DND-41 (cell line): ENCODE results near the gene CYP21A2.
"Not testable (repeated sequence)": the region's sequence is repeated elsewhere in the genome, so short reads cannot be mapped to it uniquely, and the experiment has no call there.

Experiments used
- ATAC-seq: fragments of 200-7000 bp; cut with Tn5 transposase; 3 replicates; pipeline ENCODE4 v1.9.1; 2021; ENCODE audit warnings: low read depth; ENCODE audit not compliant: insufficient read depth
- DNase-seq: peaks from one replicate; pipeline ENCODE4 v3.0.0-alpha.2; 2020
- H2AFZ ChIP-seq: 2 replicates; pipeline ENCODE4 v1.6.0; 2012; ENCODE audit warnings: low read depth, low read length
- H3K27ac ChIP-seq: 2 replicates; pipeline ENCODE4 v1.5.1; 2012; ENCODE audit warnings: low read length, inconsistent platforms
- H3K27me3 ChIP-seq: fragments of 200-600 bp; sonication (generic); 2 replicates; pipeline ENCODE4 v1.6.0; 2012; ENCODE audit warnings: low read length, mild to moderate bottlenecking, inconsistent platforms; ENCODE audit not compliant: insufficient read depth, poor library complexity
- H3K36me3 ChIP-seq: 2 replicates; pipeline ENCODE4 v1.5.1; 2012; ENCODE audit warnings: low read length, inconsistent platforms; ENCODE audit not compliant: insufficient read depth
- H3K4me1 ChIP-seq: 2 replicates; pipeline ENCODE4 v1.5.1; 2012; ENCODE audit warnings: mild to moderate bottlenecking, low read length; ENCODE audit not compliant: insufficient read depth
- H3K4me2 ChIP-seq: 2 replicates; pipeline ENCODE4 v1.6.0; 2012; ENCODE audit warnings: mild to moderate bottlenecking, moderate library complexity, low read length, inconsistent platforms; ENCODE audit not compliant: insufficient read depth
- H3K4me3 ChIP-seq, 2 experiments: fragments of 200-600 bp in 1 of 2; shearing (Covaris generic) in 1 of 2; 2 replicates each; pipeline ENCODE4 v1.5.1; 2012 to 2016; ENCODE audit warnings: inconsistent platforms in 2 of 2, low read length in 2 of 2, mild to moderate bottlenecking in 2 of 2, low read depth in 1 of 2, moderate library complexity in 1 of 2
- H3K79me2 ChIP-seq: 2 replicates; pipeline ENCODE4 v1.6.0; 2012; ENCODE audit warnings: low read length, inconsistent platforms; ENCODE audit not compliant: insufficient read depth
- H3K9ac ChIP-seq: 2 replicates; pipeline ENCODE4 v1.6.0; 2012; ENCODE audit warnings: low read depth, mild to moderate bottlenecking, inconsistent platforms, low read length, moderate library complexity
- H3K9me3 ChIP-seq: 2 replicates; pipeline ENCODE4 v1.5.1; 2012; ENCODE audit warnings: low read length, moderate library complexity, mild to moderate bottlenecking, inconsistent platforms; ENCODE audit not compliant: insufficient read depth, severe bottlenecking
- H4K20me1 ChIP-seq: 2 replicates; pipeline ENCODE4 v1.6.0; 2012; ENCODE audit warnings: low read length; ENCODE audit not compliant: insufficient read depth

The CYP21A2 gene

DNA sequence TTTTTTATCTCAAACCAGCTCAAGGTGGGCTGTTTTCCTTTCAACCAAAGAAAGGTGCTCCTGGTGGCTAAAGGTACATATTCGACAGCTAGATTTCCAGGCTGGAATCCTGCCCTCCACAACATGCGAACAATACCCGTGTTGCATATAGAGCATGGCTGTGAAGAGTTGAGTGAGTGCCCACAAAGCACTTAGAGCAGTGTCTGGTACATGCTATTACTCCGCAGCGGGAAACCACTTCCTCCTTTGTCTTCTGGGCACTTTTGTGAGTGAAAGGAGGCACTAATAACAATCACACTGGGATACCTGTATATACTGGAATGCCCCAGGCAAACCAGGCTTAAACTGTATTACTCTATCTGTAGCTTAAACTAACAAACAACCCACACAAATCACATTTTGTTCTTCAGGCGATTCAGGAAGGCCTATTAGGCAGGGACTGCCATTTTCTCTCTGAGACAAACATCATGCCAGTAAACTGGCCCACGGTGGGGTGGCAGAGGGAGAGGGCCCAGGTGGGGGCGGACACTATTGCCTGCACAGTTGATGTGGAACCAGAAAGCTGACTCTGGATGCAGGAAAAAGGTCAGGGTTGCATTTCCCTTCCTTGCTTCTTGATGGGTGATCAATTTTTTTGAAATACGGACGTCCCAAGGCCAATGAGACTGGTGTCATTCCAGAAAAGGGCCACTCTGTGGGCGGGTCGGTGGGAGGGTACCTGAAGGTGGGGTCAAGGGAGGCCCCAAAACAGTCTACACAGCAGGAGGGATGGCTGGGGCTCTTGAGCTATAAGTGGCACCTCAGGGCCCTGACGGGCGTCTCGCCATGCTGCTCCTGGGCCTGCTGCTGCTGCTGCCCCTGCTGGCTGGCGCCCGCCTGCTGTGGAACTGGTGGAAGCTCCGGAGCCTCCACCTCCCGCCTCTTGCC is at the start of gene CYP21A2:
Gene CYP21A2 (plus strand): TSS at position 818 of the 927 bp plus-strand sequence. CDS start 8 bp downstream, at position 826.
- H3K27me3 ChIP-seq, H3K4me2 ChIP-seq, DNase-seq, H2AFZ ChIP-seq, H3K9me3 ChIP-seq, H4K20me1 ChIP-seq, H3K79me2 ChIP-seq, H3K4me3 ChIP-seq, H3K9ac ChIP-seq, H3K27ac ChIP-seq, H3K36me3 ChIP-seq, H3K4me1 ChIP-seq: not testable (repeated sequence)
- peak; percentile 88 for ATAC-seq

DNA sequence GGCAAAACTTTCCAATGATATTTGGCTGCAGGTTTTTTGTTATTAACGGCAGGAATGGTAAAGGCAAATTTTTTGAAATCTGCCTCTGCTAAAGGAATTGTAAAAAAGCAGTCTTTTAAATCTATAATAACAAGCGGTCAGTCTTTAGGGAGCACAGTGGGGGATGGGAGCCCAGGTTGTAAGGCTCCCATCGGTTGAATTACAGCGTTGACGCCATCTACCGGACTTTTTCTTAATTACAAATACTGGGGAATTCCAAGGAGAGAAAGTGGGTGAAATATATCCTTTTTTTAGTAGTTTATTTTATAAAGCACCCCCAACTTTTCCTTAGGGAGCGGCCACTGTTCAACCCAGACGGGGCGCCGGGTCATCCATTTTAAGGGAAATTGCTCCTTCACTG is 48.9 kb upstream of the CYP21A2 start:
- H3K9ac ChIP-seq, H2AFZ ChIP-seq, H4K20me1 ChIP-seq, H3K4me2 ChIP-seq, H3K79me2 ChIP-seq, H3K36me3 ChIP-seq, H3K4me3 ChIP-seq, H3K27me3 ChIP-seq, H3K9me3 ChIP-seq, ATAC-seq, H3K27ac ChIP-seq, DNase-seq, H3K4me1 ChIP-seq: not testable (repeated sequence)

DNA sequence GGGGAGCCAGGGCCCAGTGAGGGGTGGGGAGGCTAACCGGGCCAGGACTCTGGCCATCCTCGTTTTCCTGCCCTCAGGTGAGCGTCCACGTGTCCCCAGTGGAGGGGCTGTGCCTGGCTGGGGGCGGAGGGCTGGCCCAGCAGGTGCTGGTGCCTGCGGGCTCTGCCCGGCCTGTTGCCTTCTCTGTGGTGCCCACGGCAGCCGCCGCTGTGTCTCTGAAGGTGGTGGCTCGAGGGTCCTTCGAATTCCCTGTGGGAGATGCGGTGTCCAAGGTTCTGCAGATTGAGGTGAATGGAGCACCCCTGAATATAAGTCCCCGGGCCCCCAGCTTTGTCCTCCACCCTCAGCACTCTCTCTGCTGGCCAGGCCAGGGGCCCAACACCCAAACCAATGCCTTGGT is 43.8 kb upstream of the CYP21A2 start:
- not testable (repeated sequence) for H2AFZ ChIP-seq, H3K9ac ChIP-seq

GRCh38 chr6:31996385-31996784 is 41.8 kb upstream of the CYP21A2 start:
- H3K4me2 ChIP-seq, ATAC-seq, H3K36me3 ChIP-seq: not testable (repeated sequence)

More for the DNA sequence above, 43.8 kb upstream of the CYP21A2 start:
- H4K20me1 ChIP-seq, H3K4me1 ChIP-seq, H3K4me3 ChIP-seq, H3K79me2 ChIP-seq, H3K27ac ChIP-seq, H3K4me2 ChIP-seq, H3K36me3 ChIP-seq, H3K9me3 ChIP-seq, H3K27me3 ChIP-seq, ATAC-seq, DNase-seq: not testable (repeated sequence)

GRCh38 chr6:32002546-32003268 is 35.5 kb upstream of the CYP21A2 start:
- not testable (repeated sequence) for H3K27me3 ChIP-seq, H3K4me2 ChIP-seq, H3K4me1 ChIP-seq, ATAC-seq, H2AFZ ChIP-seq, H3K9me3 ChIP-seq, H3K79me2 ChIP-seq, H3K27ac ChIP-seq, H3K36me3 ChIP-seq, H3K9ac ChIP-seq, DNase-seq, H3K4me3 ChIP-seq, H4K20me1 ChIP-seq

More at GRCh38 chr6:31996385-31996784, 41.8 kb upstream of the CYP21A2 start:
- not testable (repeated sequence) for H3K79me2 ChIP-seq, H3K27me3 ChIP-seq, H3K4me3 ChIP-seq, H3K9me3 ChIP-seq, H2AFZ ChIP-seq, H3K4me1 ChIP-seq, H4K20me1 ChIP-seq, H3K27ac ChIP-seq, H3K9ac ChIP-seq, DNase-seq

- H3K27ac ChIP-seq, H2AFZ ChIP-seq, H3K79me2 ChIP-seq, H3K9ac ChIP-seq, H3K4me3 ChIP-seq, DNase-seq, ATAC-seq, H3K9me3 ChIP-seq, H3K27me3 ChIP-seq, H3K36me3 ChIP-seq, H4K20me1 ChIP-seq, H3K4me1 ChIP-seq, H3K4me2 ChIP-seq: not testable (repeated sequence)
These were observed 34.9 kb upstream of the CYP21A2 start for GRCh38 chr6:32003301-32003700.

DNA sequence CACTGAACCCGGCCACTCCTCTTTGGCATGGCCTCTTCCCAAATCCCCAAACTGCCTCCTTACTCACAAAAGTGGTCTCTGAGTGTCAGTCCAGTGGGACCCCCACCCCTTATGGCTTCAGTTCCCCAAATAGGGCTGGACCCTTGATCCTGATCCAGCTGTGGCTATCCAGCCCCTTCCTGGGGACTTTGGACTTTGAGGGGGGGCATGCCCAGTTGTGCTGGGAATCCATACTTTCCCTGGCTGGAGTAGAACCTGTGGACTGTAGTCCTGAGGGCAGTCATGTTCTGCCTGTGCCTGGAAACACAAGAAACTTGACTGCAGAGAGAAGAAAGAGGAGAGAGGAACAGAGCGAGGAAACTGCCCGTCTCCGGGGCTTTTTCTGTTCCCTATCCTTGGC is 33.8 kb upstream of the CYP21A2 start:
- ATAC-seq, H3K4me3 ChIP-seq, H4K20me1 ChIP-seq, H3K4me2 ChIP-seq, H3K27me3 ChIP-seq, H3K9ac ChIP-seq, H3K27ac ChIP-seq, H3K9me3 ChIP-seq, DNase-seq, H3K36me3 ChIP-seq, H2AFZ ChIP-seq, H3K79me2 ChIP-seq, H3K4me1 ChIP-seq: not testable (repeated sequence)
